SK-N-MC (cell line): ENCODE measurements around the gene SLC39A2.
"Not testable (repeated sequence)": the region's sequence is repeated elsewhere in the genome, so short reads cannot be mapped to it uniquely, and the experiment has no call there.

Experiments
- DNase-seq: peaks from one replicate; pipeline ENCODE4 v3.0.0-alpha.2; 2011; ENCODE audit warnings: low read depth, low spot score
- H3K27ac ChIP-seq: fragments of 200-600 bp; sonication (generic); 2 replicates; pipeline ENCODE4 v1.5.1; 2016; ENCODE audit warnings: mixed run types
- H3K36me3 ChIP-seq: fragments of 200-600 bp; sonication (generic); 2 replicates; pipeline ENCODE4 v1.6.1; 2017; ENCODE audit warnings: antibody characterized with exemption, low read length, mixed read lengths; ENCODE audit not compliant: insufficient read depth
- H3K4me3 ChIP-seq: fragments of 200-600 bp; sonication (generic); 2 replicates; pipeline ENCODE4 v1.5.1; 2016
- H3K9ac ChIP-seq: fragments of 200-600 bp; sonication (generic); 2 replicates; pipeline ENCODE4 v1.8.0; 2017; ENCODE audit warnings: mixed run types, mixed read lengths; ENCODE audit not compliant: insufficient read length
- H3K9me3 ChIP-seq: fragments of 200-600 bp; sonication (generic); 2 replicates; pipeline ENCODE4 v1.6.1; 2017; ENCODE audit warnings: low read depth, mild to moderate bottlenecking, antibody characterized with exemption, low read length, moderate library complexity, mixed read lengths
- EZH2 ChIP-seq: fragments of 200-600 bp; sonication (generic); IDR thresholded peaks from one replicate; pipeline ENCODE4 v1.6.1; 2017; ENCODE audit warnings: antibody characterized with exemption
- FOXP2 ChIP-seq: optimal IDR thresholded peaks from 2 replicates; pipeline ENCODE3; 2011; ENCODE audit warnings: mild to moderate bottlenecking, moderate library complexity; ENCODE audit not compliant: insufficient read depth; ENCODE audit errors: extremely low read length, control extremely low read depth
- POLR2AphosphoS5 ChIP-seq: IDR thresholded peaks from 2 replicates; pipeline ENCODE4 v1.6.1; 2012; ENCODE audit warnings: mild to moderate bottlenecking, low read depth, low read length, borderline replicate concordance

Gene SLC39A2

GRCh38 chr14:20971705-20972021, 27.4 kb upstream of the SLC39A2 start:
- Histone ChIP-seq H3K4me3 (peak overlapping the region; percentile 90), H3K9ac (no peak overlapping the region), H3K9me3 (no peaks in the 10 kb centered on the region), H3K27ac (no peak overlapping the region), H3K36me3 (no peaks in the 10 kb centered on the region)
- peak; percentile 2 for TF ChIP-seq FOXP2
- TF ChIP-seq EZH2 = no peak
- no peak for DNase-seq

- Histone ChIP-seq H3K9ac (no peak overlapping the region), H3K36me3 (no peaks in the 10 kb centered on the region), H3K4me3 (no peak overlapping the region), H3K9me3 (no peaks in the 10 kb centered on the region), H3K27ac (no peak overlapping the region)
- no peak for TF ChIP-seq POLR2AphosphoS5
- TF ChIP-seq EZH2 = no peak
- TF ChIP-seq FOXP2 = no peak
- no peak for DNase-seq
Observed at GRCh38 chr14:20973501-20973900, 25.6 kb upstream of the SLC39A2 start.

GRCh38 chr14:20976291-20976690, 22.8 kb upstream of the SLC39A2 start:
- Histone ChIP-seq H3K9me3 (no peaks in the 10 kb centered on the region), H3K4me3 (no peak overlapping the region), H3K36me3 (no peaks in the 10 kb centered on the region), H3K9ac (no peak overlapping the region), H3K27ac (no peak overlapping the region)
- TF ChIP-seq FOXP2 = no peak
- no peak for TF ChIP-seq EZH2
- no peak for TF ChIP-seq POLR2AphosphoS5
- DNase-seq = no peak

GRCh38 chr14:20978687-20979086, 20.4 kb upstream of the SLC39A2 start:
- Histone ChIP-seq H3K27ac (no peak overlapping the region), H3K36me3 (no peaks in the 10 kb centered on the region), H3K9me3 (no peaks in the 10 kb centered on the region), H3K9ac (no peak overlapping the region), H3K4me3 (no peak overlapping the region)
- TF ChIP-seq EZH2 (no peak), POLR2AphosphoS5 (no peak), FOXP2 (no peak)
- DNase-seq = no peak

- Histone ChIP-seq H3K36me3 (no peaks in the 10 kb centered on the region), H3K9ac (no peak overlapping the region), H3K9me3 (no peaks in the 10 kb centered on the region), H3K27ac (no peak overlapping the region), H3K4me3 (no peak overlapping the region)
- TF ChIP-seq FOXP2 = no peak
- no peak for TF ChIP-seq EZH2
- no peak for TF ChIP-seq POLR2AphosphoS5
- no peak for DNase-seq
Observed at GRCh38 chr14:20980906-20981305, 18.2 kb upstream of the SLC39A2 start.

GRCh38 chr14:20982646-20983369, 16.3 kb upstream of the SLC39A2 start:
- Histone ChIP-seq H3K27ac (no peak overlapping the region), H3K36me3 (no peaks in the 10 kb centered on the region), H3K9me3 (no peaks in the 10 kb centered on the region), H3K4me3 (no peak overlapping the region), H3K9ac (no peak overlapping the region)
- no peak for TF ChIP-seq EZH2
- no peak for TF ChIP-seq POLR2AphosphoS5
- no peak for TF ChIP-seq FOXP2
- no peak for DNase-seq

- not testable (repeated sequence) for H3K9me3 ChIP-seq, DNase-seq, H3K36me3 ChIP-seq, H3K9ac ChIP-seq, H3K4me3 ChIP-seq, H3K27ac ChIP-seq
Observed at GRCh38 chr14:20985650-20986049, 13.4 kb upstream of the SLC39A2 start.

GRCh38 chr14:20986811-20987210, 12.3 kb upstream of the SLC39A2 start:
- peaks cover 2% of the 10 kb centered on the region for H3K36me3 ChIP-seq
- H3K4me3 ChIP-seq = no peak overlapping the region
- no peak for TF ChIP-seq EZH2
- no peak for TF ChIP-seq FOXP2
- no peak for TF ChIP-seq POLR2AphosphoS5
- DNase-seq = no peak
- no peak overlapping the region for H3K27ac ChIP-seq
- no peaks in the 10 kb centered on the region for H3K9me3 ChIP-seq
- H3K9ac ChIP-seq = no peak overlapping the region

GRCh38 chr14:20988717-20989470, 10.2 kb upstream of the SLC39A2 start:
- peak overlapping the region; percentile 74 for H3K9ac ChIP-seq
- peak overlapping the region; percentile 73 for H3K4me3 ChIP-seq
- peaks cover 21% of the 10 kb centered on the region for H3K36me3 ChIP-seq
- H3K9me3 ChIP-seq = no peaks in the 10 kb centered on the region
- no peak for TF ChIP-seq EZH2
- TF ChIP-seq POLR2AphosphoS5 = no peak
- no peak for TF ChIP-seq FOXP2
- peak overlapping the region; percentile 83 for H3K27ac ChIP-seq
- DNase-seq = no peak
